ENCODE measurements around the gene ESYT2. TPM values are rescaled to one million over a fixed set of nuclear protein-coding genes. Genes with fewer than 3 reads are reported as not detected.

The ESYT2 gene
- total and polyA plus RNA-seq, 9 of the 15 experiments (the other 6 are each of a cell fraction or from before 2014, with no cell fraction given), result 5.8 to 86.9 (median 64.7) TPM

GRCh38 chr7:158702944-158703343 is 126.4 kb downstream of the ESYT2 start (continued):
- TF ChIP-seq SMARCA4 (IDR thresholded peaks at IDR 0.05) (peak; percentile 71; the same call in 1 of the 2 replicates), HDAC1 (IDR thresholded peaks at IDR 0.05) (peak in 1 of 2 experiments; percentile 83; a peak in 2 of 4 replicates), CREB3L1 (IDR thresholded peaks at IDR 0.05; ENCODE audit: borderline replicate concordance, low read depth) (peak; percentile 57; the same call in 1 of the 2 replicates), FOXA3 (CRISPR knock-in tag; conservative IDR thresholded peaks at IDR 0.05 in 1 of 2, IDR thresholded peaks at IDR 0.05 in 1 of 2) (0 out of 4 replicates have a peak, but pooled peaks of 1 of the 2 experiments have one; percentile 14), MNT (conservative IDR thresholded peaks at IDR 0.05) (peak; percentile 86 to 90), ZNF551 (CRISPR knock-in tag; IDR thresholded peaks at IDR 0.05) (no peak), ELF4 (CRISPR knock-in tag; IDR thresholded peaks at IDR 0.05) (no peak), LEF1 (IDR thresholded peaks at IDR 0.05) (0 out of 2 replicates have a peak, but pooled peaks have one; percentile 32), MAFF (IDR thresholded peaks at IDR 0.05; ENCODE audit: low read length) (peak; percentile 82), ZNF12 (CRISPR knock-in tag; IDR thresholded peaks at IDR 0.05) (no peak), CREM (IDR thresholded peaks at IDR 0.05; ENCODE audit: low read depth) (peak; percentile 40; the same call in 1 of the 2 replicates), CBFA2T3 (IDR thresholded peaks at IDR 0.05) (no peak), HDAC2 (IDR thresholded peaks at IDR 0.05) (0 out of 2 replicates have a peak, but pooled peaks have one; percentile 24), TCF15 (CRISPR knock-in tag; IDR thresholded peaks at IDR 0.05) (no peak), AFF4 (CRISPR knock-in tag; IDR thresholded peaks at IDR 0.05) (0 out of 2 replicates have a peak, but pooled peaks have one; percentile 3), ATF7 (IDR thresholded peaks at IDR 0.05) (peak; percentile 49; the same call in 1 of the 2 replicates), MAFG (tag; conservative IDR thresholded peaks at IDR 0.05) (peak; percentile 99), NR4A1 (CRISPR knock-in tag; IDR thresholded peaks at IDR 0.05) (no peak), NR4A1 (tag; IDR thresholded peaks at IDR 0.05) (peak; percentile 25; the same call in 1 of the 2 replicates), IRF9 (tag; IDR thresholded peaks at IDR 0.05) (peak; percentile 54; the same call in 1 of the 2 replicates)

All from K562 (cell line).